ENCODE results near the gene OVOL1. TPM values are rescaled to one million over a fixed set of nuclear protein-coding genes. Genes with fewer than 3 reads are reported as not detected.

OVOL1 gene
- total and polyA plus RNA-seq, 4 donors: 0.05 TPM; not detected in 3

- Histone ChIP-seq H3K4me3 (ENCODE audit: low read depth in 1 of 3, low read length in 3 of 3) (no peak overlapping the region), H3K9ac (ENCODE audit: low read depth in 1 of 2, low read length in 2 of 2) (no peak overlapping the region), H3K9me3 (ENCODE audit: control insufficient read depth in 4 of 4, low read length in 3 of 4) (no peaks in the 10 kb centered on the region), H3K4me1 (ENCODE audit: control insufficient read depth in 4 of 4, insufficient read depth in 4 of 4, low read length in 3 of 4) (peaks cover 0 to 2% (median under 1%) of the 10 kb centered on the region in 4 donors), H3K27me3 (ENCODE audit: control insufficient read depth in 4 of 4, insufficient read depth in 4 of 4, low read length in 3 of 4) (peaks cover 0 to 3% (median 0%) of the 10 kb centered on the region in 4 donors), H3K27ac (ENCODE audit: low read depth in 1 of 2, low read length in 2 of 2) (no peak overlapping the region), H3K36me3 (ENCODE audit: control insufficient read depth in 4 of 4, insufficient read depth in 3 of 4, low read depth in 1 of 4, low read length in 3 of 4) (no peaks in the 10 kb centered on the region)
- no peak for TF ChIP-seq RAD21 (IDR thresholded peaks at IDR 0.05)
- TF ChIP-seq HNF4G (IDR thresholded peaks at IDR 0.05): no peak
- no peak for TF ChIP-seq MAX (IDR thresholded peaks at IDR 0.05)
- TF ChIP-seq EGR1 (IDR thresholded peaks at IDR 0.05; ENCODE audit: low read depth in 2 of 2): no peak
- no peak for TF ChIP-seq YY1 (IDR thresholded peaks at IDR 0.05)
- TF ChIP-seq REST (IDR thresholded peaks at IDR 0.05): no peak
- TF ChIP-seq HNF4A (conservative IDR thresholded peaks at IDR 0.05): no peak
- TF ChIP-seq ZBTB33 (IDR thresholded peaks at IDR 0.05): no peak
- no peak for TF ChIP-seq CTCF (IDR thresholded peaks at IDR 0.05; ENCODE audit: low read depth, low read length, missing input control)
- TF ChIP-seq ATF3 (IDR thresholded peaks at IDR 0.05): no peak
- no peak for TF ChIP-seq TAF1 (conservative IDR thresholded peaks at IDR 0.05)
- no peak for TF ChIP-seq GABPA (IDR thresholded peaks at IDR 0.05 in 1 of 2, conservative IDR thresholded peaks at IDR 0.05 in 1 of 2)
- TF ChIP-seq FOXA2 (IDR thresholded peaks at IDR 0.05): no peak
- no peak for TF ChIP-seq NR2F2 (IDR thresholded peaks at IDR 0.05)
- TF ChIP-seq JUND (IDR thresholded peaks at IDR 0.05): no peak
- TF ChIP-seq RXRA (IDR thresholded peaks at IDR 0.05): no peak
- no peak for TF ChIP-seq SP1 (IDR thresholded peaks at IDR 0.05)
- WGBS: 65% methylated on average over 19 of the region's 19 CpGs
- no peak for DNase-seq (ENCODE audit: low spot score)
Measured at GRCh38 chr11:65811764-65812475, 25.1 kb downstream of the OVOL1 start.

Data from liver (tissue), 9 donors.